OCI-LY7 (cell line): Measurements from ENCODE around the gene ZNF410. TPM values are rescaled to one million over a fixed set of nuclear protein-coding genes. Genes with fewer than 3 reads are reported as not detected.

Source experiments
- BruUV-seq: library from RNA; stranded (reverse); fragments of 400-500 nt; replicated peaks from 2 replicates; lab custom pipeline; 2021; lab: Mats Ljungman, UMichigan
- CTCF ChIA-PET: fragments of 300-600 bp; sonication (Branson Sonifier 250); formaldehyde crosslinking; loops from one replicate; lab custom pipeline; 2022; ENCODE audit warnings: antibody characterized with exemption; ENCODE audit not compliant: unreplicated experiment; lab: Charles Lee
- POLR2A ChIA-PET: fragments of 300-600 bp; sonication (Branson Sonifier 250); formaldehyde crosslinking; loops from one replicate; lab custom pipeline; 2022; ENCODE audit warnings: antibody characterized with exemption; lab: Charles Lee
- DNase-seq: peaks from one replicate; pipeline ENCODE4 v3.0.0-alpha.2; 2015; ENCODE audit warnings: low spot score
- H2AFZ ChIP-seq: fragments of 200-600 bp; sonication (generic), shearing (Covaris generic); 2 replicates; pipeline ENCODE4 v1.6.1; 2014; ENCODE audit warnings: mild to moderate bottlenecking, antibody characterized with exemption, low read length, moderate library complexity
- H3K27ac ChIP-seq: fragments of 200-600 bp; sonication (generic); 2 replicates; pipeline ENCODE4 v1.5.1; 2014; ENCODE audit warnings: mixed run types, low read depth, mild to moderate bottlenecking, moderate library complexity, low read length, inconsistent platforms; ENCODE audit not compliant: poor library complexity, severe bottlenecking
- H3K36me3 ChIP-seq: fragments of 200-600 bp; sonication (generic); 2 replicates; pipeline ENCODE4 v1.6.1; 2014; ENCODE audit warnings: mild to moderate bottlenecking, antibody characterized with exemption, low read length, moderate library complexity, mixed read lengths; ENCODE audit not compliant: insufficient read depth
- H3K4me1 ChIP-seq: fragments of 200-600 bp; sonication (generic); 2 replicates; pipeline ENCODE4 v1.5.1; 2014; ENCODE audit warnings: mild to moderate bottlenecking, low read length; ENCODE audit not compliant: insufficient read depth, poor library complexity, severe bottlenecking
- H3K4me2 ChIP-seq: fragments of 200-600 bp; sonication (generic); 2 replicates; pipeline ENCODE4 v1.6.1; 2014; ENCODE audit warnings: mild to moderate bottlenecking, low read length
- H3K4me3 ChIP-seq: fragments of 200-600 bp; sonication (generic); 2 replicates; pipeline ENCODE4 v1.5.1; 2014; ENCODE audit warnings: mild to moderate bottlenecking, low read depth, low read length; ENCODE audit not compliant: poor library complexity, severe bottlenecking
- H3K79me2 ChIP-seq: fragments of 200-600 bp; sonication (generic); 2 replicates; pipeline ENCODE4 v1.6.1; 2016; ENCODE audit warnings: low read depth, mild to moderate bottlenecking, low read length, moderate library complexity, mixed read lengths; ENCODE audit not compliant: insufficient read depth
- H3K9me2 ChIP-seq: fragments of 200-600 bp; sonication (generic); 2 replicates; pipeline ENCODE4 v1.6.1; 2016; ENCODE audit warnings: mild to moderate bottlenecking, low read length, mixed read lengths; ENCODE audit not compliant: insufficient read depth
- H3K9me3 ChIP-seq: fragments of 200-600 bp; sonication (generic); 2 replicates; pipeline ENCODE4 v1.6.1; 2014; ENCODE audit warnings: mild to moderate bottlenecking, mixed run types, low read length, mixed read lengths
- H4K20me1 ChIP-seq: fragments of 200-600 bp; sonication (generic); 2 replicates; pipeline ENCODE4 v1.6.1; 2014; ENCODE audit warnings: mild to moderate bottlenecking, antibody characterized with exemption, low read length, moderate library complexity, mixed read lengths; ENCODE audit not compliant: insufficient read depth
- EZH2phosphoT487 ChIP-seq: fragments of 200-600 bp; sonication (generic); IDR thresholded peaks from 2 replicates; pipeline ENCODE4 v1.6.1; 2018; ENCODE audit warnings: low read depth, borderline replicate concordance, mild to moderate bottlenecking, mixed run types, antibody characterized with exemption, low read length, moderate library complexity, mixed read lengths
- intact Hi-C: fragments of 100-400 bp; cut with micrococcal nuclease; formaldehyde crosslinking; loops from one replicate; pipeline ENCODE4 v1.10.0; 2022; ENCODE audit not compliant: unreplicated experiment
- total RNA-seq, 2 experiments: library from RNA; depleted of rRNA in 1 of 2; stranded (reverse); fragments of >200 nt in 1 of 2; shearing (Covaris generic) in 1 of 2; gene quantifications; 2 replicates each; pipeline ENCODE4 v1.2.3, GENCODE V29; 2014 to 2022
- TF ChIP-seq, protein P1 (sequence below): fragments of 200-600 bp; sonication (generic); conservative IDR thresholded peaks from 2 replicates; pipeline ENCODE4 v1.5.1; 2014; ENCODE audit warnings: mild to moderate bottlenecking, antibody characterized with exemption, low read length, moderate library complexity, mixed read lengths

The ZNF410 gene
- total RNA-seq, 2 experiments from 2014 or later: 41.6 to 45.2 TPM

DNA sequence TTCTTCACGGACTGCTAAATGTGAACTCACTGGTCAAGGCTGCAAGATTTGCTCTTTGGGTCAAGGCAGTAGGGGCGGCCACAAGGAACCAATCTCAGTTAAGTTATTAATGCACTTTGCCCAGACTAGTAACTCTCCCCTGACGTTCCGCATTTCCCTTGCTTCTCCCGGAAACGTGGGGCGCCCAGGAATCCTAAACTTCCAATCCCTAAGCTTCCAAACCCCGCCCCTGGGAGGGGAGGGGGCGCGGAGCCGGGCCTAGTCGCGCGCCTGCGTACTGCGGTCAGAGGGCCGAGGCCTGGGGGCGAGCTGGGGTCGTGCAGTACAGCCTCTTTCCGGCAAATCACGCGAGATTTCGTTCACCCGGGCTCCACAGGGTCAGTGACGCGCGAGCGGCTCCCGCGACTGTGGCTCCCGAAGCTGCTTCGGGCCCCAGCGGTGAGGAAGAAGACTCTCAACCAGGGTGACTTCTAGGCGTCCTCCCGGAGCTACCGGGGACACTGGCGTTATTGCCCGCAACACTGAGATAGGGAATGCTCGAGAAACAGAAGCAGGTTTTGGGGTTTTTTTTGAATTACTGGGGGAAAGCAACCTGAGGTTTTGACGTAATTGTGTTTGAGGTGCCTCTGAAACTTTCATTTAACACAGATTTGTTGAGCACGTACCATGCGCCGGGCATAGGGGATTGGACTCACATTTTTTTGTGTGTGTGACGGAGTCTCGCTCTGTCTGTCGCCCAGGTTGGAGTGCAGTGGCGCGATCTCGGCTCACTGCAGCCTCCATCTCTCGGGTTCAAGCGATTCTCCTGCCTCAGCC, 34.9 kb upstream of the ZNF410 start, which contains the start of gene PTGR2:
TSS of gene PTGR2 (plus strand) at position 265 of the 816 bp plus-strand sequence. CDS start 7,032 bp downstream, outside the sequence.
- Histone ChIP-seq H2AFZ (peak within 1 kb of the TSS; percentile 98), H3K4me3 (peak within 1 kb of the TSS; percentile 73), H4K20me1 (no peaks in the 10 kb centered on the region), H3K4me2 (peak within 1 kb of the TSS; percentile 79), H3K36me3 (no peaks in the 10 kb centered on the region), H3K4me1 (peaks cover 17% of the 10 kb centered on the region), H3K79me2 (no peaks in the 10 kb centered on the region), H3K9me2 (no peaks in the 10 kb centered on the region), H3K9me3 (no peaks in the 10 kb centered on the region), H3K27ac (peak within 1 kb of the TSS; percentile 64)
- ChIA-PET CTCF (interaction anchor here (0.8 kb wide), 1 partner anchor 67 kb away, joined by 4 read pairs; no protein-coding TSS in a partner anchor), POLR2A (interaction anchor here (0.5 to 2.2 kb wide), 11 partner anchors 8 to 755 kb away, joined by 3 to 9 read pairs (median 3); partner anchors contain the start of gene ZNF410)
- intact Hi-C loops: loop anchor here (1.0 kb wide), 1 partner anchor 35 kb away; the partner anchor contains the start of gene ZNF410
- TSS peak; percentile 88 for BruUV-seq
- TF ChIP-seq, protein P1, sequence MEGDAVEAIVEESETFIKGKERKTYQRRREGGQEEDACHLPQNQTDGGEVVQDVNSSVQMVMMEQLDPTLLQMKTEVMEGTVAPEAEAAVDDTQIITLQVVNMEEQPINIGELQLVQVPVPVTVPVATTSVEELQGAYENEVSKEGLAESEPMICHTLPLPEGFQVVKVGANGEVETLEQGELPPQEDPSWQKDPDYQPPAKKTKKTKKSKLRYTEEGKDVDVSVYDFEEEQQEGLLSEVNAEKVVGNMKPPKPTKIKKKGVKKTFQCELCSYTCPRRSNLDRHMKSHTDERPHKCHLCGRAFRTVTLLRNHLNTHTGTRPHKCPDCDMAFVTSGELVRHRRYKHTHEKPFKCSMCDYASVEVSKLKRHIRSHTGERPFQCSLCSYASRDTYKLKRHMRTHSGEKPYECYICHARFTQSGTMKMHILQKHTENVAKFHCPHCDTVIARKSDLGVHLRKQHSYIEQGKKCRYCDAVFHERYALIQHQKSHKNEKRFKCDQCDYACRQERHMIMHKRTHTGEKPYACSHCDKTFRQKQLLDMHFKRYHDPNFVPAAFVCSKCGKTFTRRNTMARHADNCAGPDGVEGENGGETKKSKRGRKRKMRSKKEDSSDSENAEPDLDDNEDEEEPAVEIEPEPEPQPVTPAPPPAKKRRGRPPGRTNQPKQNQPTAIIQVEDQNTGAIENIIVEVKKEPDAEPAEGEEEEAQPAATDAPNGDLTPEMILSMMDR: no peak
- TF ChIP-seq EZH2phosphoT487: no peak
- peak; percentile 96 for DNase-seq

DNA sequence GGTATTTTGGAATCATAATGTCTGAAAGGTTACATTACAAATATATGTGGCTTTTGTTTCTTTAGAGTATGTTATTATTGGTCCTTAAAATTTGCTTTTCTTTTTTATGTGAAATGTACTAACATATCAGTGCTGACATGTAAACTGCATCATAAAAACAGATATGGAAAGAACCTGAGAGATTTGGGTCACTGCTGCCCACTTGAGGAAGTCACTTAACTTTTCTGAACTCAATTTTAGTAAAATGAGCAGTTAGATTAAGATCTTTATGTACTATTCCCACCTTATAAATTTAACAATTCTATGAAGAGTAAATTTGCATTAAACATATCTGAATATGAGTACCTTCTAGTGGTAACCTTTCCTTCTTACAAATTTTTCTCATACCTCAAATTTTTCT, 27.5 kb upstream of the ZNF410 start:
- intact Hi-C loops: no loop called here
- CTCF ChIA-PET: no interaction called here
- no TSS peak for BruUV-seq

More for the DNA sequence above, 27.5 kb upstream of the ZNF410 start:
- DNase-seq: no peak
- Histone ChIP-seq H3K79me2 (no peaks in the 10 kb centered on the region), H3K4me3 (no peak overlapping the region), H3K27ac (no peak overlapping the region), H4K20me1 (no peaks in the 10 kb centered on the region), H3K9me3 (no peaks in the 10 kb centered on the region), H2AFZ (no peak overlapping the region), H3K4me1 (no peaks in the 10 kb centered on the region), H3K4me2 (no peak overlapping the region), H3K36me3 (0 out of 2 replicates have a peak, but pooled peaks cover 7% of the 10 kb centered on the region), H3K9me2 (no peaks in the 10 kb centered on the region)
- no peak for TF ChIP-seq EZH2phosphoT487
- TF ChIP-seq, protein P1: peak; percentile 31; the same call in 1 of the 2 replicates
- POLR2A ChIA-PET: no interaction called here
